HepG2 (cell line): ENCODE data around the gene EFCAB8. TPM values are rescaled to one million over a fixed set of nuclear protein-coding genes. Genes with fewer than 3 reads are reported as not detected.

Source experiments
- ARNT2 ChIP-seq: sonication (generic); formaldehyde crosslinking; IDR thresholded peaks from 2 replicates; pipeline ENCODE4 v1.8.0; 2022; ENCODE audit warnings: mild to moderate bottlenecking, low read depth, missing genetic modification reagents, moderate library complexity
- CHD4 ChIP-seq: fragments of 200-600 bp; sonication (generic); IDR thresholded peaks from 2 replicates; pipeline ENCODE4 v1.7.0; 2017; ENCODE audit warnings: mild to moderate bottlenecking, low read length, borderline replicate concordance
- FOXJ3 ChIP-seq: sonication (generic); formaldehyde crosslinking; IDR thresholded peaks from 2 replicates; pipeline ENCODE4 v1.4.0; 2020; ENCODE audit warnings: missing genetic modification reagents, mild to moderate bottlenecking, borderline replicate concordance
- GZF1 ChIP-seq: sonication (generic); formaldehyde crosslinking; IDR thresholded peaks from 2 replicates; pipeline ENCODE4 v1.5.1; 2020; ENCODE audit warnings: mild to moderate bottlenecking, missing genetic modification reagents
- HMGA1 ChIP-seq: sonication (generic); formaldehyde crosslinking; conservative IDR thresholded peaks from 2 replicates; pipeline ENCODE4 v1.4.0; 2020; ENCODE audit warnings: missing genetic modification reagents
- KLF12 ChIP-seq: sonication (generic); formaldehyde crosslinking; IDR thresholded peaks from 2 replicates; pipeline ENCODE4 v1.4.0; 2020; ENCODE audit warnings: missing genetic modification reagents, borderline replicate concordance
- KLF16 ChIP-seq, 2 experiments: sonication (generic) in 1 of 2; formaldehyde crosslinking in 1 of 2; IDR thresholded peaks; 2 replicates each; pipeline versions ENCODE4 v1.6.1 to v1.8.0; 2016 to 2023; ENCODE audit warnings: missing genetic modification reagents in 2 of 2, missing compliant biosample characterization in 1 of 2
- NAIF1 ChIP-seq: sonication (generic); formaldehyde crosslinking; IDR thresholded peaks from 2 replicates; pipeline ENCODE4 v1.5.0; 2020; ENCODE audit warnings: mild to moderate bottlenecking, missing genetic modification reagents, borderline replicate concordance
- NPAS2 ChIP-seq: sonication (generic); formaldehyde crosslinking; IDR thresholded peaks from 2 replicates; pipeline ENCODE4 v1.8.0; 2022; ENCODE audit warnings: mild to moderate bottlenecking, missing genetic modification reagents, borderline replicate concordance
- PAF1 ChIP-seq: IDR thresholded peaks from 2 replicates; pipeline ENCODE4 v1.6.1; 2016; ENCODE audit warnings: missing genetic modification reagents, missing compliant biosample characterization
- PLRG1 ChIP-seq: fragments of 450-650 bp; conservative IDR thresholded peaks from 2 replicates; pipeline ENCODE4 v1.6.1; 2016
- SAP130 ChIP-seq: IDR thresholded peaks from 2 replicates; pipeline ENCODE4 v1.6.1; 2016; ENCODE audit warnings: low read depth
- SETDB1 ChIP-seq: sonication (generic); formaldehyde crosslinking; IDR thresholded peaks from 2 replicates; pipeline ENCODE4 v1.5.1; 2020; ENCODE audit warnings: missing genetic modification reagents, mild to moderate bottlenecking, borderline replicate concordance
- SMYD3 ChIP-seq: sonication (generic); formaldehyde crosslinking; IDR thresholded peaks from 2 replicates; pipeline ENCODE4 v1.8.1; 2023; ENCODE audit warnings: mild to moderate bottlenecking, missing genetic modification reagents
- U2AF1 ChIP-seq: fragments of 200-400 bp; formaldehyde crosslinking; optimal IDR thresholded peaks from 2 replicates; pipeline ENCODE3; 2017; ENCODE audit warnings: mild to moderate bottlenecking, low read depth, low read length
- ZBTB3 ChIP-seq: sonication (generic); formaldehyde crosslinking; IDR thresholded peaks from 2 replicates; pipeline ENCODE4 v1.4.0; 2020; ENCODE audit warnings: low read depth, mild to moderate bottlenecking, moderate library complexity, missing genetic modification reagents, borderline replicate concordance
- ZNF101 ChIP-seq: sonication (generic); formaldehyde crosslinking; IDR thresholded peaks from 2 replicates; pipeline ENCODE4 v1.4.0; 2020; ENCODE audit warnings: mild to moderate bottlenecking, low read depth, missing genetic modification reagents, borderline replicate concordance
- ZNF260 ChIP-seq: sonication (generic); formaldehyde crosslinking; IDR thresholded peaks from 2 replicates; pipeline ENCODE4 v1.4.0; 2020; ENCODE audit warnings: missing genetic modification reagents, low read depth, mild to moderate bottlenecking, borderline replicate concordance
- ZNF333 ChIP-seq: sonication (generic); formaldehyde crosslinking; IDR thresholded peaks from 2 replicates; pipeline ENCODE4 v1.4.0; 2020; ENCODE audit warnings: mild to moderate bottlenecking, missing genetic modification reagents, borderline replicate concordance
- ZNF432 ChIP-seq: sonication (generic); formaldehyde crosslinking; IDR thresholded peaks from 2 replicates; pipeline ENCODE4 v1.5.0; 2020; ENCODE audit warnings: missing genetic modification reagents, mild to moderate bottlenecking, borderline replicate concordance
- ZNF552 ChIP-seq: sonication (generic); formaldehyde crosslinking; IDR thresholded peaks from 2 replicates; pipeline ENCODE4 v1.9.0; 2022; ENCODE audit warnings: missing genetic modification reagents, mild to moderate bottlenecking, borderline replicate concordance
- ZNF564 ChIP-seq: sonication (generic); formaldehyde crosslinking; IDR thresholded peaks from 2 replicates; pipeline ENCODE4 v1.8.1; 2023; ENCODE audit warnings: mild to moderate bottlenecking, missing genetic modification reagents
- ZNF615 ChIP-seq: sonication (generic); formaldehyde crosslinking; IDR thresholded peaks from 2 replicates; pipeline ENCODE4 v1.5.0; 2020; ENCODE audit warnings: mild to moderate bottlenecking, missing genetic modification reagents, borderline replicate concordance
- ZNF775 ChIP-seq: sonication (generic); formaldehyde crosslinking; IDR thresholded peaks from 2 replicates; pipeline ENCODE4 v1.4.0; 2020; ENCODE audit warnings: missing genetic modification reagents, mild to moderate bottlenecking, moderate library complexity, borderline replicate concordance
- polyA plus RNA-seq, 8 experiments: library from polyadenylated mRNA; depleted of rRNA in 3 of 8; stranded (reverse) in 7 of 8; unstranded in 1 of 8; fragments of >200 nt; fragmentation: Illumina TruSeq in 4 of 8; extraction: Trizol in 4 of 8; gene quantifications; 2 replicates each; pipeline versions ENCODE4 v1.2.1 to v1.2.3, GENCODE V29; 2011 to 2016; ENCODE audit warnings: low read depth in 4 of 8, missing spikeins in 1 of 8, mixed read lengths in 1 of 8; ENCODE audit not compliant: insufficient read depth in 1 of 8
- total RNA-seq, 5 experiments: library from RNA; depleted of rRNA; stranded (reverse); fragments of >200 nt; fragmentation: Illumina TruSeq; extraction: Trizol; gene quantifications; 2 replicates each; pipeline ENCODE4 v1.2.3, GENCODE V29; 2016; ENCODE audit warnings: low read depth in 1 of 5
- TF ChIP-seq, protein P1 (sequence below): sonication (generic); formaldehyde crosslinking; IDR thresholded peaks from 2 replicates; pipeline ENCODE4 v1.4.0; 2020; ENCODE audit warnings: missing genetic modification reagents, borderline replicate concordance

Gene EFCAB8
- total and polyA plus RNA-seq, 2 of the 13 experiments (the other 11 are each of a cell fraction or from before 2014, with no cell fraction given) = 0.15 to 0.22 TPM

DNA sequence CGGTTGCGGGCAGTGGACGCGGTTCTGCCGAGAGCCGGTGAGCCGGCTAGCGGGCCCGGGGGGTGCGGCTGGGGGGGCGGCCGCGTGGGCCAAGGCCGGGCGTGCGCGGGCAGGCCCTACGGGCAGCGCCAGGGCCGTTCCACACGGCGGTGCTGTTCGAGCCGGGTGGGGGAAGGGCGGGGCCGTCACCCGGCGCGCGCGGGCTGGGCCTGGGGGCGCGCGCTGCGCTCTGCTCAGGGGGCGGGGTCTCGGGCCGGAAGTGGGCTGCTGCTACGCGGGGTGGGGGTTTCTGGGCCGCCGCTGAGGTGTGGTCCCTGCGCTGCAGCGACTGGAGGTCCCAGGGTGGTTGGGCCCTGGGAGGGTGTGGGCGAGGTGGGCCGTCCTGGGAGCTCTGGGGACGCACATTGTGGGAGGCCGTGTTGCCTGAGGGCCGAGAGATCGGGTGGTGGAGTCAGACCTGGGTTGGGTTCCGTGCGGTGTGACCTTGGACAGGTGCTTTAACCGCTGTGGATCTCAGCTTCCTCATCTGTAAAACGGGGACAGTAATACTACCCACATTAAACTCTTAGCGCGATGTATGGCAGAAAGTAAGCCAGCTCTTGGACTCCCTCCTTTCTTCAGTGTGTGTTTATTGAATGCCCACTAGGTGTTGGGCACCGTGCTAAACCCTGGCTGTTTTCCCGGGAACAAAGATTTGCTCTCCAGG, 38.6 kb upstream of the EFCAB8 start (continued):
- TF ChIP-seq ZNF552 (0 out of 2 replicates have a peak, but pooled peaks have one; percentile 32), HMGA1 (CRISPR knock-in tag) (no peak), SAP130 (CRISPR knock-in tag) (peak; percentile 81), ZNF432 (CRISPR knock-in tag) (no peak), FOXJ3 (CRISPR knock-in tag) (no peak), ZNF101 (CRISPR knock-in tag) (peak; percentile 34; the same call in 1 of the 2 replicates), ARNT2 (CRISPR knock-in tag) (peak; percentile 80), SETDB1 (CRISPR knock-in tag) (no peak), ZNF333 (CRISPR knock-in tag) (no peak), CHD4 (peak; percentile 57; the same call in 1 of the 2 replicates), U2AF1 (no peak), GZF1 (CRISPR knock-in tag) (no peak; the same call in 1 of the 2 replicates), PLRG1 (no peak), NAIF1 (CRISPR knock-in tag) (no peak), ZNF564 (CRISPR knock-in tag) (0 out of 2 replicates have a peak, but pooled peaks have one; percentile 5), KLF16 (CRISPR knock-in tag; IDR thresholded peaks at IDR 0.05) (peak in 1 of 2 experiments; percentile 73; a peak in 2 of 4 replicates), SMYD3 (CRISPR knock-in tag) (0 out of 2 replicates have a peak, but pooled peaks have one; percentile 74), ZBTB3 (no peak; the same call in 1 of the 2 replicates), NPAS2 (CRISPR knock-in tag) (no peak), ZNF775 (CRISPR knock-in tag) (no peak), KLF12 (CRISPR knock-in tag) (peak; percentile 83; the same call in 1 of the 2 replicates), PAF1 (CRISPR knock-in tag) (no peak), ZNF260 (CRISPR knock-in tag) (no peak), ZNF615 (CRISPR knock-in tag) (peak; percentile 62; the same call in 1 of the 2 replicates)
- TF ChIP-seq, protein P1, sequence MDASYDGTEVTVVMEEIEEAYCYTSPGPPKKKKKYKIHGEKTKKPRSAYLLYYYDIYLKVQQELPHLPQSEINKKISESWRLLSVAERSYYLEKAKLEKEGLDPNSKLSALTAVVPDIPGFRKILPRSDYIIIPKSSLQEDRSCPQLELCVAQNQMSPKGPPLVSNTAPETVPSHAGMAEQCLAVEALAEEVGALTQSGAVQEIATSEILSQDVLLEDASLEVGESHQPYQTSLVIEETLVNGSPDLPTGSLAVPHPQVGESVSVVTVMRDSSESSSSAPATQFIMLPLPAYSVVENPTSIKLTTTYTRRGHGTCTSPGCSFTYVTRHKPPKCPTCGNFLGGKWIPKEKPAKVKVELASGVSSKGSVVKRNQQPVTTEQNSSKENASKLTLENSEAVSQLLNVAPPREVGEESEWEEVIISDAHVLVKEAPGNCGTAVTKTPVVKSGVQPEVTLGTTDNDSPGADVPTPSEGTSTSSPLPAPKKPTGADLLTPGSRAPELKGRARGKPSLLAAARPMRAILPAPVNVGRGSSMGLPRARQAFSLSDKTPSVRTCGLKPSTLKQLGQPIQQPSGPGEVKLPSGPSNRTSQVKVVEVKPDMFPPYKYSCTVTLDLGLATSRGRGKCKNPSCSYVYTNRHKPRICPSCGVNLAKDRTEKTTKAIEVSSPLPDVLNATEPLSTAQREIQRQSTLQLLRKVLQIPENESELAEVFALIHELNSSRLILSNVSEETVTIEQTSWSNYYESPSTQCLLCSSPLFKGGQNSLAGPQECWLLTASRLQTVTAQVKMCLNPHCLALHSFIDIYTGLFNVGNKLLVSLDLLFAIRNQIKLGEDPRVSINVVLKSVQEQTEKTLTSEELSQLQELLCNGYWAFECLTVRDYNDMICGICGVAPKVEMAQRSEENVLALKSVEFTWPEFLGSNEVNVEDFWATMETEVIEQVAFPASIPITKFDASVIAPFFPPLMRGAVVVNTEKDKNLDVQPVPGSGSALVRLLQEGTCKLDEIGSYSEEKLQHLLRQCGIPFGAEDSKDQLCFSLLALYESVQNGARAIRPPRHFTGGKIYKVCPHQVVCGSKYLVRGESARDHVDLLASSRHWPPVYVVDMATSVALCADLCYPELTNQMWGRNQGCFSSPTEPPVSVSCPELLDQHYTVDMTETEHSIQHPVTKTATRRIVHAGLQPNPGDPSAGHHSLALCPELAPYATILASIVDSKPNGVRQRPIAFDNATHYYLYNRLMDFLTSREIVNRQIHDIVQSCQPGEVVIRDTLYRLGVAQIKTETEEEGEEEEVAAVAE (CRISPR knock-in tag) = peak; percentile 67; the same call in 1 of the 2 replicates
